ENCODE measurements around the gene GABARAP. TPM values are rescaled to one million over a fixed set of nuclear protein-coding genes. Genes with fewer than 3 reads are reported as not detected.

GABARAP gene
- total and polyA plus RNA-seq, 2 of the 13 experiments (the other 11 are each of a cell fraction or from before 2014, with no cell fraction given) = 161 to 310 TPM

DNA sequence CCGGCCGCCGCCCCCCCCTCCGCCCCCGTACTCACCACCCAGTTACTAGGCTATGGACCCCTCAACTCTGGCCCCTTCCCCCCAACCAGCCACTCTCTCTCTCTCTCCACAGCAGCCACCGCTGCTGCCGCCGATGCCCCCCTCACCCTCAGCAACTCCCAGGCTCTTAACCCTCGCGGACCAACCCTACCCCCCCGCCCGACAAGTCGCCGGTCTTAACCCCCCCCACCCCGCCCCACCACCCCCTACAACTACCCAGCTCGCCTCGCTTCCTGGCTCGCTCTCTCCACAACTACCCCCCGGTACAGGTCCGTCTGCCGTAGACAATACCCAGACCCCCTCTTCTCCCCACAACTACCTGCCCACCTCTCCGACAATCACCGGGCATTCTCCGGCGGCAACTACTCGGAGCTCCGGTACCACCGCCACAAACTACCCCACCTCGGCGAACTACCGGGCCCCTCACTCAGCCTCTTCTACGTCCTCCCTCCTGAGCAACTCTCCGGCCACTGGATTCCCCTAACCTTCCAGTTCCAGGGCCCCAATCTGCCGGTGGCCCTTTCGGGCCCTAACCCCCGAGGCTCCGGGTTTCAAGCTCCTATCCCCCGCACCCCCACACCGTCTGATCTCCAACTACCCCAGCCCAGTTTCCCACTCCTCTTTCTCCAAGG lies 3.7 kb downstream of the GABARAP start (continued):
- TF ChIP-seq ZBTB34 (CRISPR knock-in tag; IDR thresholded peaks at IDR 0.05) = 0 out of 2 replicates have a peak, but pooled peaks have one; percentile 8

GRCh38 chr17:7237761-7238419 lies 4.4 kb downstream of the GABARAP start:
- Histone ChIP-seq H3K36me3 (replicated peaks in 1 of 2; ENCODE audit: control insufficient read depth in 1 of 2, insufficient read depth in 2 of 2, low read length in 2 of 2) (peaks cover 10 to 24% of the 10 kb centered on the region in 2 experiments), H3K4me2 (ENCODE audit: low read depth, low read length) (peak overlapping the region; percentile 84), H3K4me3 (replicated peaks in 1 of 3; ENCODE audit: insufficient read depth in 1 of 3, low read depth in 2 of 3, low read length in 3 of 3) (peak overlapping the region; percentile 97 to 98 (median 98); a peak in 5 of 6 replicates), H2AFZ (ENCODE audit: low read length) (no peak overlapping the region), H3K4me1 (ENCODE audit: insufficient read depth, low read length) (peaks cover 47% of the 10 kb centered on the region), H3K9ac (ENCODE audit: insufficient read depth, low read depth, low read length) (peak overlapping the region; percentile 96), H4K20me1 (ENCODE audit: insufficient read depth, low read length) (0 out of 2 replicates have a peak, but pooled peaks cover 3% of the 10 kb centered on the region), H3K27ac (ENCODE audit: extremely low read length, insufficient read depth, low read length) (peak overlapping the region; percentile 88), H3K27me3 (ENCODE audit: control insufficient read depth in 1 of 2, insufficient read depth in 2 of 2, low read length in 2 of 2) (no peaks in the 10 kb centered on the region; a peak in 1 of 5 replicates), H3K79me2 (ENCODE audit: insufficient read depth, low read length) (peaks cover 57% of the 10 kb centered on the region), H3K9me3 (ENCODE audit: low read length) (no peaks in the 10 kb centered on the region)
- in situ Hi-C loops (cut with HindIII; ENCODE audit: extremely low pct_ligation_motif_present, low pct_unique_long_range_greater_than_20kb) = no loop called here
- WGBS (ENCODE audit: low lambda C conversion rate) = 4% methylated on average over 22 of the region's 73 CpGs
- peak; percentile 6 for ATAC-seq
- intact Hi-C loops (cut with micrococcal nuclease; ENCODE audit: unreplicated experiment) = loop anchor here (10.0 kb wide), 1 partner anchor 63 kb away; the partner anchor contains the start of gene ASGR1
- DNase-seq (ENCODE audit: low spot score) = peak; percentile 68
- POLR2A ChIA-PET = interaction anchor here (0.7 to 8.9 kb wide), 12 partner anchors 13 to 202 kb away, joined by 3 to 140 read pairs (median 6); partner anchors contain the start of genes ACADVL, ASGR1, ASGR2 and CTDNEP1
- no peak for FAIRE-seq
- no TSS peak for BruUV-seq (replicated peaks)
- CTCF ChIA-PET (ENCODE audit: low intra/inter-chr PET ratio, low total read pairs) = no interaction called here
- TF ChIP-seq POLR2G (IDR thresholded peaks at IDR 0.05; ENCODE audit: low read depth, low read length) = peak; percentile 71
- peak; percentile 31; the same call in 1 of the 2 replicates for TF ChIP-seq KDM2A (CRISPR knock-in tag; IDR thresholded peaks at IDR 0.05; ENCODE audit: borderline replicate concordance, low read depth)
- TF ChIP-seq ZBTB8A (CRISPR knock-in tag; IDR thresholded peaks at IDR 0.05; ENCODE audit: borderline replicate concordance, low read depth) = peak; percentile 90; the same call in 1 of the 2 replicates
- TF ChIP-seq, protein P1, sequence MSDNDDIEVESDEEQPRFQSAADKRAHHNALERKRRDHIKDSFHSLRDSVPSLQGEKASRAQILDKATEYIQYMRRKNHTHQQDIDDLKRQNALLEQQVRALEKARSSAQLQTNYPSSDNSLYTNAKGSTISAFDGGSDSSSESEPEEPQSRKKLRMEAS (IDR thresholded peaks at IDR 0.05) = peak; percentile 78
- 0 out of 4 replicates have a peak, but pooled peaks of 1 of the 2 experiments have one; percentile 45 for TF ChIP-seq KLF16 (CRISPR knock-in tag; IDR thresholded peaks at IDR 0.05)
- TF ChIP-seq NONO (IDR thresholded peaks at IDR 0.05) = no peak
- 0 out of 2 replicates have a peak, but pooled peaks have one; percentile 25 for TF ChIP-seq NONO (CRISPR knock-in tag; conservative IDR thresholded peaks at IDR 0.05)
- no peak for TF ChIP-seq ARID3A (IDR thresholded peaks at IDR 0.05; ENCODE audit: low read depth, low read length)
- TF ChIP-seq PLSCR1 (CRISPR knock-in tag; IDR thresholded peaks at IDR 0.05; ENCODE audit: borderline replicate concordance) = no peak
- TF ChIP-seq PATZ1 (CRISPR knock-in tag; IDR thresholded peaks at IDR 0.05) = peak; percentile 88
- peak; percentile 79 for TF ChIP-seq ZNF639 (CRISPR knock-in tag; conservative IDR thresholded peaks at IDR 0.05)
